Gastroesophageal sphincter (tissue), 3 donors: ENCODE data around the gene TMEM100.
A peak's percentile ranks its signal among the peaks of the same experiment; 100 is the strongest.

Source experiments
- EP300 ChIP-seq: sonication (generic); formaldehyde crosslinking; IDR thresholded peaks from one replicate; pipeline ENCODE4 v1.6.1; 2017; ENCODE audit warnings: antibody characterized with exemption, mild to moderate bottlenecking
- POLR2A ChIP-seq, 2 donors: fragments of 450-650 bp; IDR thresholded peaks; one replicate each; pipeline ENCODE4 v1.6.1; 2017; ENCODE audit warnings: antibody characterized with exemption in 2 of 2, mild to moderate bottlenecking in 2 of 2, moderate library complexity in 1 of 2
- TF ChIP-seq, protein P1 (sequence below), 4 experiments: fragments of 200-600 bp in 2 of 4; fragments of 450-650 bp in 2 of 4; sonication (generic) in 1 of 4; IDR thresholded peaks; one replicate each; pipeline ENCODE4 v1.5.1; 2017 to 2019; ENCODE audit warnings: antibody characterized with exemption in 4 of 4, mild to moderate bottlenecking in 2 of 4, moderate library complexity in 2 of 4

DNA sequence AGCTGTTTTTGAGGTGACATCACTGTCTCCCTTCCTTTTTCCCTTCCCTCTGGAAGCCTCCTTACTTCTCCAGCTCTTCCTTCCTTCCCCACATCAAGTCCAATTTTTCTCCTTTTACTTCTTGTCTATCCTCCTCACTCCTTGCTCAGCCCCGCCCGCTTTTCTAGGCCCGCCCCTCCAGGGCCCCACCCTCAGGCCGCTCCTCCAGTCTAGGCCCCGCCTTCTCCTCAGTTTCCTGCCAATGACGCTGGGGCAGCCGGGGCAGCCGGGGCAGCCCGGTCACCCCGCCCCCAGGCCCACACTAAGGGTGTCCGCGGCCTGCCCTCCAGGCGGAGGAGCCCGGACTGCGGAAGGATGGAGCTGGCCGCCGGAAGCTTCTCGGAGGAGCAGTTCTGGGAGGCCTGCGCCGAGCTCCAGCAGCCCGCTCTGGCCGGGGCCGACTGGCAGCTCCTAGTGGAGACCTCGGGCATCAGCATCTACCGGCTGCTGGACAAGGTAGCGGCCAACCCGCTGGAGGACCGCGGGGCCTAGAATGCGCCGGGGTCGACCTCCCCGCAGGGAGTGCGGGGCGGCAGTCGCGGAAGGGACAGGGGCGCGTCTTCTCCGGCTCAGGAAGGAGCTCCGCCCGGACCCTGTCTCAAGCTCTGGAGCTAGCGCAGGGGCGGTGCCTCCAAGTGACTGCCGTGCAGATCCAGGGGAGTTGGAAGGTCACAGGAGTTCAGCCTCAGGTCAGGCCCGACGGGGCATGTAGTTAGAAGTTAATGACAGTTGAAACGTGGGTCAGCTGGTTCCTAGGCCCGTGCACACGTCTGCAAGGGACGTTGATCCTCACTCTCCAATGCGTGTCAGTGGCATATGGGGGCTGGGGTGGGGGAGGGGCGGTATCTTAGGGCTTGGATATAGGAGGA lies 28.3 kb upstream of the TMEM100 start, which contains the start of gene PCTP:
- TF ChIP-seq POLR2A (IDR thresholded peaks at IDR 0.05) (peak; percentile 79 to 80), EP300 (no peak)
- TF ChIP-seq, protein P1, sequence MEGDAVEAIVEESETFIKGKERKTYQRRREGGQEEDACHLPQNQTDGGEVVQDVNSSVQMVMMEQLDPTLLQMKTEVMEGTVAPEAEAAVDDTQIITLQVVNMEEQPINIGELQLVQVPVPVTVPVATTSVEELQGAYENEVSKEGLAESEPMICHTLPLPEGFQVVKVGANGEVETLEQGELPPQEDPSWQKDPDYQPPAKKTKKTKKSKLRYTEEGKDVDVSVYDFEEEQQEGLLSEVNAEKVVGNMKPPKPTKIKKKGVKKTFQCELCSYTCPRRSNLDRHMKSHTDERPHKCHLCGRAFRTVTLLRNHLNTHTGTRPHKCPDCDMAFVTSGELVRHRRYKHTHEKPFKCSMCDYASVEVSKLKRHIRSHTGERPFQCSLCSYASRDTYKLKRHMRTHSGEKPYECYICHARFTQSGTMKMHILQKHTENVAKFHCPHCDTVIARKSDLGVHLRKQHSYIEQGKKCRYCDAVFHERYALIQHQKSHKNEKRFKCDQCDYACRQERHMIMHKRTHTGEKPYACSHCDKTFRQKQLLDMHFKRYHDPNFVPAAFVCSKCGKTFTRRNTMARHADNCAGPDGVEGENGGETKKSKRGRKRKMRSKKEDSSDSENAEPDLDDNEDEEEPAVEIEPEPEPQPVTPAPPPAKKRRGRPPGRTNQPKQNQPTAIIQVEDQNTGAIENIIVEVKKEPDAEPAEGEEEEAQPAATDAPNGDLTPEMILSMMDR (IDR thresholded peaks at IDR 0.05) = peak in 3 of 4 experiments; percentile 58 to 60 (median 59)
